A549 (cell line): ENCODE measurements around the gene TRAF4. TPM values are rescaled to one million over a fixed set of nuclear protein-coding genes. Genes with fewer than 3 reads are reported as not detected.
A peak's percentile ranks its signal among the peaks of the same experiment; 100 is the strongest.
"Not testable (repeated sequence)": the region's sequence is repeated elsewhere in the genome, so short reads cannot be mapped to it uniquely, and the experiment has no call there.

Experiments
- ATAC-seq, 2 experiments: fragments of 200-7000 bp in 1 of 2; fragments of >200 bp in 1 of 2; cut with Nextera tagmentation in 1 of 2; cut with Tn5 transposase in 1 of 2; 3 replicates each; pipeline versions ENCODE4 v1.8.0 to v1.9.1; 2018 to 2020; ENCODE audit warnings: mild to moderate bottlenecking in 1 of 2, moderate library complexity in 1 of 2
- CTCF ChIA-PET: fragments of 300-600 bp; sonication (Branson Sonifier 250); formaldehyde crosslinking; extraction: SDS; loops from one replicate; lab custom pipeline; 2021; ENCODE audit warnings: antibody characterized with exemption, inconsistent platforms; lab: Yijun Ruan, JAX
- POLR2A ChIA-PET: fragments of 350-600 bp; formaldehyde crosslinking; extraction: SDS; loops from one replicate; lab custom pipeline; 2021; ENCODE audit warnings: antibody characterized with exemption, inconsistent platforms; lab: Yijun Ruan, JAX
- DNase-seq, 2 experiments: peaks; one replicate each; pipeline versions ENCODE4 v3.0.0 to v3.0.0-alpha.2; 2011 to 2016; ENCODE audit warnings: low read depth in 1 of 2, low spot score in 1 of 2
- FAIRE-seq: peaks from 2 replicates; lab custom pipeline; 2011; peaks lifted over from hg19 to GRCh38; lab: Jason Lieb, UNC
- H3K27ac ChIP-seq, 2 experiments: fragments of >200 bp; sonication (Bioruptor Twin); formaldehyde crosslinking; 3 replicates each; pipeline ENCODE4 v1.5.1; 2016 to 2017
- H3K4me1 ChIP-seq: fragments of >200 bp; sonication (Bioruptor Twin); formaldehyde crosslinking; 3 replicates; pipeline ENCODE4 v1.6.1; 2016
- H3K4me2 ChIP-seq: fragments of >200 bp; sonication (Bioruptor Twin); formaldehyde crosslinking; 3 replicates; pipeline ENCODE4 v1.6.1; 2016
- H3K4me3 ChIP-seq: fragments of >200 bp; sonication (Bioruptor Twin); formaldehyde crosslinking; 3 replicates; pipeline ENCODE4 v1.5.1; 2016
- H3K9me3 ChIP-seq: fragments of >200 bp; sonication (Bioruptor Twin); formaldehyde crosslinking; 3 replicates; pipeline ENCODE4 v1.6.1; 2016
- FOSB ChIP-seq: fragments of 250-450 bp; sonication (Bioruptor Pico); IDR thresholded peaks from 2 replicates; pipeline ENCODE4 v1.5.0; 2020; ENCODE audit warnings: mild to moderate bottlenecking, moderate library complexity
- HOXA7 ChIP-seq: fragments of 250-450 bp; sonication (Bioruptor Pico); IDR thresholded peaks from 2 replicates; pipeline ENCODE4 v1.5.0; 2020; ENCODE audit warnings: mild to moderate bottlenecking, moderate library complexity
- JUN ChIP-seq, 2 experiments: fragments of >200 bp; sonication (Bioruptor Twin); formaldehyde crosslinking; IDR thresholded peaks; 2 replicates in 1 of 2; 3 replicates in 1 of 2; pipeline ENCODE4 v1.6.1; 2016 to 2017
- KDM5A ChIP-seq: fragments of 200-600 bp; sonication (generic); IDR thresholded peaks from 2 replicates; pipeline ENCODE4 v1.6.1; 2016; ENCODE audit warnings: antibody characterized with exemption, mild to moderate bottlenecking
- MAZ ChIP-seq: fragments of 150-350 bp; IDR thresholded peaks from 2 replicates; pipeline ENCODE4 v1.6.1; 2014; ENCODE audit warnings: antibody characterized with exemption, low read depth, low read length, borderline replicate concordance
- RAD21 ChIP-seq, 2 experiments: fragments of >200 bp in 1 of 2; sonication (Bioruptor Twin) in 1 of 2; formaldehyde crosslinking in 1 of 2; IDR thresholded peaks in 1 of 2; conservative IDR thresholded peaks in 1 of 2; 2 replicates in 1 of 2; 3 replicates in 1 of 2; pipeline ENCODE4 v1.6.1; 2012 to 2018; ENCODE audit warnings: inconsistent platforms in 1 of 2
- SMC3 ChIP-seq: fragments of >200 bp; sonication (Bioruptor Twin); formaldehyde crosslinking; IDR thresholded peaks from 3 replicates; pipeline ENCODE4 v1.6.1; 2018; ENCODE audit warnings: inconsistent platforms
- SREBF2 ChIP-seq: fragments of 450-650 bp; IDR thresholded peaks from 2 replicates; pipeline ENCODE4 v1.6.1; 2014; ENCODE audit warnings: mild to moderate bottlenecking, moderate library complexity
- TFCP2L1 ChIP-seq: fragments of 250-450 bp; sonication (Bioruptor Pico); IDR thresholded peaks from 2 replicates; pipeline ENCODE4 v1.5.0; 2021; ENCODE audit warnings: mild to moderate bottlenecking
- TP53 ChIP-seq: fragments of 250-450 bp; sonication (Bioruptor Pico); IDR thresholded peaks from 2 replicates; pipeline ENCODE4 v1.5.0; 2021; ENCODE audit warnings: mild to moderate bottlenecking, moderate library complexity
- WGBS: methylation state at CpG from one replicate; pipeline ENCODE4 v1.1.6; 2017; ENCODE audit errors: missing lambda C conversion rate; 5-methylcytosine and 5-hydroxymethylcytosine counted together
- polyA plus RNA-seq, 4 experiments: library from polyadenylated mRNA; depleted of rRNA in 3 of 4; stranded (reverse); fragments of >200 nt; fragmentation: RNase III in 1 of 4; extraction: RNeasy Plus Mini Kit Qiagen cat#74134 plus additional on column Dnase treatment in 1 of 4; gene quantifications; 2 replicates in 3 of 4; 3 replicates in 1 of 4; pipeline ENCODE4 v1.2.3, GENCODE V29; 2011 to 2017
- TF ChIP-seq, protein P1 (sequence below): IDR thresholded peaks from 2 replicates; pipeline ENCODE4 v1.6.1; 2012; ENCODE audit warnings: low read depth, borderline replicate concordance
- TF ChIP-seq, protein P2 (sequence below): fragments of 250-450 bp; sonication (Bioruptor Pico); IDR thresholded peaks from 2 replicates; pipeline ENCODE4 v1.5.0; 2021; ENCODE audit warnings: mild to moderate bottlenecking, moderate library complexity, borderline replicate concordance
- TF ChIP-seq, protein P3 (sequence below): fragments of >200 bp; sonication (Bioruptor Twin); formaldehyde crosslinking; IDR thresholded peaks from 3 replicates; pipeline ENCODE4 v1.6.1; 2016
- TF ChIP-seq, protein P4 (sequence below): IDR thresholded peaks from 2 replicates; pipeline ENCODE4 v1.6.1; 2012
- TF ChIP-seq, protein P5 (sequence below): fragments of 200-600 bp; sonication (generic); IDR thresholded peaks from 2 replicates; pipeline ENCODE4 v1.6.1; 2016; ENCODE audit warnings: antibody characterized with exemption, mild to moderate bottlenecking, moderate library complexity

The TRAF4 gene
- polyA plus RNA-seq, 2 of the 4 experiments (the other 2 are of a cell fraction), result 64.0 to 65.0 TPM

DNA sequence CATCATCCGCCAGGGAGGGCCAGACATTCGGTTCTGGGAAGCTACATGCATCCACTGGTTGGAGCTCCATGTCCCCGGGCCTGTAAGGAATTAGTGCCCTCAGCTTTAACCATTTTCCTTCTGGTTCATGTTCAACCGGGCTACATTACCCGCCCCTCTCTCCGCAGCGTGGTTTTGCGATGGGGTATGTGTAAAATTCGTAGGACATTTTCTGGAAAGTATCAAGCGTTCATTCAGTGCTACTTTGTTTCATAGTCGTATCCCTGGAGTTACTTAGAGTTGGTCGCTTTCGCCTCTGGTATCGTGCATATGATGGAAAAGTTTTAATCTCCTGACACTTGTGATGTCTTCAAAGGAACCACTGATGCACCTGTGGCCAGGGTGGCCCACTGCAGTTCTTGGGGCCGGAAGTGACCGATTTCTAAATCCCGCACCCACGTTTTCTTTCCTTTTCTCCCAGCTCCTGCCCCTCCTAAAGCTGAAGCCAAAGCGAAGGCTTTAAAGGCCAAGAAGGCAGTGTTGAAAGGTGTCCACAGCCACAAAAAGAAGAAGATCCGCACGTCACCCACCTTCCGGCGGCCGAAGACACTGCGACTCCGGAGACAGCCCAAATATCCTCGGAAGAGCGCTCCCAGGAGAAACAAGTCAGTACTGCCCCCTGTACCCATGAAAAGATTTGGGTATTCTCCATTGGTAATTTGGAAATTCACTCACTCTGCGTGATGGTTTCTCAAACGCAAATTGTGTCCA is 23.4 kb upstream of the TRAF4 start:
- CTCF ChIA-PET, result interaction anchor here (1.0 to 17.5 kb wide), 11 partner anchors 9 to 233 kb away, joined by 4 to 977 read pairs (median 5); partner anchors contain the start of genes BLTP2, PROCA1 and TRAF4
- H3K4me1 ChIP-seq, result peaks cover 59% of the 10 kb centered on the region
- TF ChIP-seq FOSB (CRISPR knock-in tag) (peak; percentile 29; the same call in 1 of the 2 replicates), SMC3 (0 out of 3 replicates have a peak, but pooled peaks have one; percentile 6), TP53 (peak; percentile 92), SREBF2 (no peak), HOXA7 (CRISPR knock-in tag) (peak; percentile 79; the same call in 1 of the 2 replicates), JUN (IDR thresholded peaks at IDR 0.05) (peak; percentile 41 to 65; a peak in 2 of 5 replicates), KDM5A (peak; percentile 65; the same call in 1 of the 2 replicates), RAD21 (conservative IDR thresholded peaks at IDR 0.05 in 1 of 2, IDR thresholded peaks at IDR 0.05 in 1 of 2) (no peak), TFCP2L1 (CRISPR knock-in tag) (0 out of 2 replicates have a peak, but pooled peaks have one; percentile 55), MAZ (no peak)
- TF ChIP-seq, protein P1, sequence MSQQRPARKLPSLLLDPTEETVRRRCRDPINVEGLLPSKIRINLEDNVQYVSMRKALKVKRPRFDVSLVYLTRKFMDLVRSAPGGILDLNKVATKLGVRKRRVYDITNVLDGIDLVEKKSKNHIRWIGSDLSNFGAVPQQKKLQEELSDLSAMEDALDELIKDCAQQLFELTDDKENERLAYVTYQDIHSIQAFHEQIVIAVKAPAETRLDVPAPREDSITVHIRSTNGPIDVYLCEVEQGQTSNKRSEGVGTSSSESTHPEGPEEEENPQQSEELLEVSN, result 0 out of 2 replicates have a peak, but pooled peaks have one; percentile 3
- TF ChIP-seq, protein P2, sequence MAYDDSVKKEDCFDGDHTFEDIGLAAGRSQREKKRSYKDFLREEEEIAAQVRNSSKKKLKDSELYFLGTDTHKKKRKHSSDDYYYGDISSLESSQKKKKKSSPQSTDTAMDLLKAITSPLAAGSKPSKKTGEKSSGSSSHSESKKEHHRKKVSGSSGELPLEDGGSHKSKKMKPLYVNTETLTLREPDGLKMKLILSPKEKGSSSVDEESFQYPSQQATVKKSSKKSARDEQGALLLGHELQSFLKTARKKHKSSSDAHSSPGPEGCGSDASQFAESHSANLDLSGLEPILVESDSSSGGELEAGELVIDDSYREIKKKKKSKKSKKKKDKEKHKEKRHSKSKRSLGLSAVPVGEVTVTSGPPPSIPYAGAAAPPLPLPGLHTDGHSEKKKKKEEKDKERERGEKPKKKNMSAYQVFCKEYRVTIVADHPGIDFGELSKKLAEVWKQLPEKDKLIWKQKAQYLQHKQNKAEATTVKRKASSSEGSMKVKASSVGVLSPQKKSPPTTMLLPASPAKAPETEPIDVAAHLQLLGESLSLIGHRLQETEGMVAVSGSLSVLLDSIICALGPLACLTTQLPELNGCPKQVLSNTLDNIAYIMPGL (CRISPR knock-in tag), result 0 out of 2 replicates have a peak, but pooled peaks have one; percentile 75
- TF ChIP-seq, protein P3, sequence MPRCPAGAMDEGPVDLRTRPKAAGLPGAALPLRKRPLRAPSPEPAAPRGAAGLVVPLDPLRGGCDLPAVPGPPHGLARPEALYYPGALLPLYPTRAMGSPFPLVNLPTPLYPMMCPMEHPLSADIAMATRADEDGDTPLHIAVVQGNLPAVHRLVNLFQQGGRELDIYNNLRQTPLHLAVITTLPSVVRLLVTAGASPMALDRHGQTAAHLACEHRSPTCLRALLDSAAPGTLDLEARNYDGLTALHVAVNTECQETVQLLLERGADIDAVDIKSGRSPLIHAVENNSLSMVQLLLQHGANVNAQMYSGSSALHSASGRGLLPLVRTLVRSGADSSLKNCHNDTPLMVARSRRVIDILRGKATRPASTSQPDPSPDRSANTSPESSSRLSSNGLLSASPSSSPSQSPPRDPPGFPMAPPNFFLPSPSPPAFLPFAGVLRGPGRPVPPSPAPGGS, result 0 out of 3 replicates have a peak, but pooled peaks have one; percentile 27
- TF ChIP-seq, protein P4, sequence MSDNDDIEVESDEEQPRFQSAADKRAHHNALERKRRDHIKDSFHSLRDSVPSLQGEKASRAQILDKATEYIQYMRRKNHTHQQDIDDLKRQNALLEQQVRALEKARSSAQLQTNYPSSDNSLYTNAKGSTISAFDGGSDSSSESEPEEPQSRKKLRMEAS, result no peak; the same call in 1 of the 2 replicates
- peak overlapping the region; percentile 92 for H3K4me2 ChIP-seq
- POLR2A ChIA-PET, result interaction anchor here (0.7 to 2.3 kb wide), 21 partner anchors 8 to 404 kb away, joined by 3 to 54 read pairs (median 7); partner anchors contain the start of genes BLTP2, FAM222B, NEK8 and PHF12
- H3K4me3 ChIP-seq, result peak overlapping the region; percentile 77
- WGBS, result 2% methylated on average over 29 of the region's 30 CpGs
- FAIRE-seq, result no peak
- no peak for DNase-seq
- peak overlapping the region; percentile 96 for H3K27ac ChIP-seq
- ATAC-seq, result no peak
- no peaks in the 10 kb centered on the region for H3K9me3 ChIP-seq

DNA sequence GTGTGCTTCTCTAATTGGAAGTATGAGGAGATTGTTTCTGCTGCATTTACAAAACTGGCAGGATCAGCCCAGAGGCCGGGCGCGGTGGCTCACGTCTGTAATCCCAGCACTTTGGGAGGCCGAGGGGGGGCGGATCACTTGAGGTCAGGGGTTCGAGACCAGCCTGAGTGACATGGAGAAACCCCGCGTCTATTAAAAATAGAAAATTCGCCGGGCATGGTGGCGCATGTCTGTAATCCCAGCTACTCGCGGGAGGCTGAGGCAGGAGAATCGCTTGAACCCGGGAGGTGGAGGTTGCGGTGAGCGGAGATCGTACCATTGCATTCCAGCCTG is 22.8 kb upstream of the TRAF4 start:
- ChIA-PET POLR2A (interaction anchor here (0.8 to 2.3 kb wide), 4 partner anchors 22 to 231 kb away, joined by 3 to 23 read pairs (median 3); partner anchors contain the start of gene PHF12), CTCF (interaction anchor here (0.6 to 17.5 kb wide), 7 partner anchors 10 to 232 kb away, joined by 4 to 977 read pairs (median 5); partner anchors contain the start of genes BLTP2, PROCA1 and TRAF4)
- not testable (repeated sequence) for FAIRE-seq, ATAC-seq, H3K9me3 ChIP-seq, DNase-seq
- Histone ChIP-seq H3K4me2 (peak overlapping the region; percentile 92), H3K4me3 (peak overlapping the region; percentile 77), H3K27ac (peak overlapping the region; percentile 96), H3K4me1 (peaks cover 54% of the 10 kb centered on the region)
- TF ChIP-seq, protein P5, sequence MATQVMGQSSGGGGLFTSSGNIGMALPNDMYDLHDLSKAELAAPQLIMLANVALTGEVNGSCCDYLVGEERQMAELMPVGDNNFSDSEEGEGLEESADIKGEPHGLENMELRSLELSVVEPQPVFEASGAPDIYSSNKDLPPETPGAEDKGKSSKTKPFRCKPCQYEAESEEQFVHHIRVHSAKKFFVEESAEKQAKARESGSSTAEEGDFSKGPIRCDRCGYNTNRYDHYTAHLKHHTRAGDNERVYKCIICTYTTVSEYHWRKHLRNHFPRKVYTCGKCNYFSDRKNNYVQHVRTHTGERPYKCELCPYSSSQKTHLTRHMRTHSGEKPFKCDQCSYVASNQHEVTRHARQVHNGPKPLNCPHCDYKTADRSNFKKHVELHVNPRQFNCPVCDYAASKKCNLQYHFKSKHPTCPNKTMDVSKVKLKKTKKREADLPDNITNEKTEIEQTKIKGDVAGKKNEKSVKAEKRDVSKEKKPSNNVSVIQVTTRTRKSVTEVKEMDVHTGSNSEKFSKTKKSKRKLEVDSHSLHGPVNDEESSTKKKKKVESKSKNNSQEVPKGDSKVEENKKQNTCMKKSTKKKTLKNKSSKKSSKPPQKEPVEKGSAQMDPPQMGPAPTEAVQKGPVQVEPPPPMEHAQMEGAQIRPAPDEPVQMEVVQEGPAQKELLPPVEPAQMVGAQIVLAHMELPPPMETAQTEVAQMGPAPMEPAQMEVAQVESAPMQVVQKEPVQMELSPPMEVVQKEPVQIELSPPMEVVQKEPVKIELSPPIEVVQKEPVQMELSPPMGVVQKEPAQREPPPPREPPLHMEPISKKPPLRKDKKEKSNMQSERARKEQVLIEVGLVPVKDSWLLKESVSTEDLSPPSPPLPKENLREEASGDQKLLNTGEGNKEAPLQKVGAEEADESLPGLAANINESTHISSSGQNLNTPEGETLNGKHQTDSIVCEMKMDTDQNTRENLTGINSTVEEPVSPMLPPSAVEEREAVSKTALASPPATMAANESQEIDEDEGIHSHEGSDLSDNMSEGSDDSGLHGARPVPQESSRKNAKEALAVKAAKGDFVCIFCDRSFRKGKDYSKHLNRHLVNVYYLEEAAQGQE, result 0 out of 2 replicates have a peak, but pooled peaks have one; percentile 26
- TF ChIP-seq, protein P3, result 0 out of 3 replicates have a peak, but pooled peaks have one; percentile 5
- 7% methylated on average over 19 of the region's 19 CpGs for WGBS
